HEK293 (cell line): Measurements from ENCODE around the gene GID8.

Experiments used
- BCL11A ChIP-seq: fragments of 450-650 bp; formaldehyde crosslinking; IDR thresholded peaks from 2 replicates; pipeline ENCODE4 v1.5.1; 2016; ENCODE audit warnings: low read depth, missing biosample characterization, missing genetic modification characterization
- FEZF1 ChIP-seq: fragments of 450-650 bp; formaldehyde crosslinking; IDR thresholded peaks from 2 replicates; pipeline ENCODE4 v1.5.1; 2016; ENCODE audit warnings: missing biosample characterization, missing genetic modification characterization
- ZBTB20 ChIP-seq: fragments of 450-650 bp; formaldehyde crosslinking; IDR thresholded peaks from 2 replicates; pipeline ENCODE4 v1.5.1; 2016; ENCODE audit warnings: missing biosample characterization, missing genetic modification characterization
- ZBTB7A ChIP-seq: fragments of 450-650 bp; formaldehyde crosslinking; IDR thresholded peaks from 2 replicates; pipeline ENCODE4 v1.5.1; 2016; ENCODE audit warnings: low read depth, missing biosample characterization, missing genetic modification characterization
- ZNF202 ChIP-seq: fragments of 450-650 bp; formaldehyde crosslinking; IDR thresholded peaks from 2 replicates; pipeline ENCODE4 v1.5.1; 2016; ENCODE audit warnings: missing biosample characterization, missing genetic modification characterization, borderline replicate concordance
- ZNF214 ChIP-seq: fragments of 450-650 bp; formaldehyde crosslinking; IDR thresholded peaks from 2 replicates; pipeline ENCODE4 v1.5.1; 2017; ENCODE audit warnings: missing biosample characterization, mild to moderate bottlenecking, missing genetic modification characterization, borderline replicate concordance
- ZNF24 ChIP-seq: fragments of 450-650 bp; formaldehyde crosslinking; IDR thresholded peaks from 2 replicates; pipeline ENCODE4 v1.5.1; 2016; ENCODE audit warnings: missing biosample characterization, missing genetic modification characterization
- ZNF426 ChIP-seq: fragments of 450-650 bp; formaldehyde crosslinking; IDR thresholded peaks from 2 replicates; pipeline ENCODE4 v1.5.1; 2017; ENCODE audit warnings: missing biosample characterization, missing genetic modification characterization, mild to moderate bottlenecking, inconsistent platforms, moderate library complexity
- ZNF623 ChIP-seq: fragments of 450-650 bp; formaldehyde crosslinking; IDR thresholded peaks from 2 replicates; pipeline ENCODE4 v1.5.1; 2016; ENCODE audit warnings: missing biosample characterization, missing genetic modification characterization
- ZNF624 ChIP-seq: fragments of 450-650 bp; formaldehyde crosslinking; IDR thresholded peaks from 2 replicates; pipeline ENCODE4 v1.5.1; 2017; ENCODE audit warnings: missing biosample characterization, missing genetic modification characterization
- ZNF664 ChIP-seq: fragments of 450-650 bp; formaldehyde crosslinking; IDR thresholded peaks from 2 replicates; pipeline ENCODE4 v1.5.1; 2016; ENCODE audit warnings: missing biosample characterization, missing genetic modification characterization
- TF ChIP-seq, protein P1 (sequence below): fragments of 450-650 bp; formaldehyde crosslinking; IDR thresholded peaks from 2 replicates; pipeline ENCODE4 v1.5.1; 2017; ENCODE audit warnings: missing biosample characterization, missing genetic modification characterization
- TF ChIP-seq, protein P2 (sequence below): fragments of 450-650 bp; formaldehyde crosslinking; IDR thresholded peaks from 2 replicates; pipeline ENCODE4 v1.5.1; 2016; ENCODE audit warnings: missing biosample characterization, missing genetic modification characterization
- TF ChIP-seq, protein P3 (sequence below): fragments of 450-650 bp; formaldehyde crosslinking; IDR thresholded peaks from 2 replicates; pipeline ENCODE4 v1.5.1; 2016; ENCODE audit warnings: missing biosample characterization, missing genetic modification characterization
- TF ChIP-seq, protein P4 (sequence below): fragments of 450-650 bp; formaldehyde crosslinking; IDR thresholded peaks from 2 replicates; pipeline ENCODE4 v1.5.1; 2016; ENCODE audit warnings: missing biosample characterization, missing genetic modification characterization, borderline replicate concordance
- TF ChIP-seq, protein P5 (sequence below): fragments of 450-650 bp; formaldehyde crosslinking; IDR thresholded peaks from 2 replicates; pipeline ENCODE4; 2016; ENCODE audit warnings: missing biosample characterization, missing genetic modification characterization

Gene GID8

DNA sequence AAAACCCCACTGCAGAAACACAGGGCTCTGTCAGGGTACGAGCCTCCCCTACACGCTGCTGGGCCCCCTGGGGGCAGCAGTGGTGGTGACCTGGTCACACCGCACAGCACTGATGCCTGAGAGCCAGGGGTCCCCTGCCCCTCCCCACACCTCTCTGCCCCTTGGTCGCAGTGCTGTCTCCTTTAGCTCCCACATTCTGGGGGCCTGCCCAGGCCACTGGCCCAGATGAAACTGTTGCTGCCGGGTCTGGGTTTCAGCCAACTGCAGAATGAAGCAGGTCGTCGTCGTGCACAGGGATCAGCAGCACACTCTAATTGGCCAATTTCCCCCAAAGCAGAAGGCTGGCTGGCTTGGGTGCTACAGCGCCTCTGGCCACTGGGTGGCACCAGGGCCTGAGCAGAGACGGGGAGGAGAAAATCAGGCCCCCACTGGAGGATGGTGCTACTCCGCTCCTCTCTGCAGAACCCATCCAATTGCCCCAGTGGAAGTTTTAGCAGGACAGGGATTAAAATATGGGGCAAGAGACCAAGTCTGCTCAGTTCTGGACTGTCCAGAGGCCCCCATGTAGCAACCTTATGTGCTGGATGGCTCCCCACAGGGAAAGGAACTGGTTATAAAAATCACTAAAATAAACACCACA is 37.8 kb upstream of the GID8 start (continued):
- TF ChIP-seq, protein P1, sequence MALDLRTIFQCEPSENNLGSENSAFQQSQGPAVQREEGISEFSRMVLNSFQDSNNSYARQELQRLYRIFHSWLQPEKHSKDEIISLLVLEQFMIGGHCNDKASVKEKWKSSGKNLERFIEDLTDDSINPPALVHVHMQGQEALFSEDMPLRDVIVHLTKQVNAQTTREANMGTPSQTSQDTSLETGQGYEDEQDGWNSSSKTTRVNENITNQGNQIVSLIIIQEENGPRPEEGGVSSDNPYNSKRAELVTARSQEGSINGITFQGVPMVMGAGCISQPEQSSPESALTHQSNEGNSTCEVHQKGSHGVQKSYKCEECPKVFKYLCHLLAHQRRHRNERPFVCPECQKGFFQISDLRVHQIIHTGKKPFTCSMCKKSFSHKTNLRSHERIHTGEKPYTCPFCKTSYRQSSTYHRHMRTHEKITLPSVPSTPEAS (tag by site-specific recombination): no peak
- TF ChIP-seq FEZF1 (tag by site-specific recombination): no peak
- TF ChIP-seq BCL11A (tag by site-specific recombination): no peak
- no peak for TF ChIP-seq ZBTB7A (tag by site-specific recombination)
- TF ChIP-seq ZNF623 (tag by site-specific recombination): no peak
- no peak for TF ChIP-seq ZNF24 (tag by site-specific recombination)
- TF ChIP-seq, protein P2, sequence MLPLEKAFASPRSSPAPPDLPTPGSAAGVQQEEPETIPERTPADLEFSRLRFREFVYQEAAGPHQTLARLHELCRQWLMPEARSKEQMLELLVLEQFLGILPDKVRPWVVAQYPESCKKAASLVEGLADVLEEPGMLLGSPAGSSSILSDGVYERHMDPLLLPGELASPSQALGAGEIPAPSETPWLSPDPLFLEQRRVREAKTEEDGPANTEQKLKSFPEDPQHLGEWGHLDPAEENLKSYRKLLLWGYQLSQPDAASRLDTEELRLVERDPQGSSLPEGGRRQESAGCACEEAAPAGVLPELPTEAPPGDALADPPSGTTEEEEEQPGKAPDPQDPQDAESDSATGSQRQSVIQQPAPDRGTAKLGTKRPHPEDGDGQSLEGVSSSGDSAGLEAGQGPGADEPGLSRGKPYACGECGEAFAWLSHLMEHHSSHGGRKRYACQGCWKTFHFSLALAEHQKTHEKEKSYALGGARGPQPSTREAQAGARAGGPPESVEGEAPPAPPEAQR: no peak
- no peak for TF ChIP-seq ZNF426 (tag by site-specific recombination)
- TF ChIP-seq ZNF202 (tag by site-specific recombination): no peak
- TF ChIP-seq, protein P3, sequence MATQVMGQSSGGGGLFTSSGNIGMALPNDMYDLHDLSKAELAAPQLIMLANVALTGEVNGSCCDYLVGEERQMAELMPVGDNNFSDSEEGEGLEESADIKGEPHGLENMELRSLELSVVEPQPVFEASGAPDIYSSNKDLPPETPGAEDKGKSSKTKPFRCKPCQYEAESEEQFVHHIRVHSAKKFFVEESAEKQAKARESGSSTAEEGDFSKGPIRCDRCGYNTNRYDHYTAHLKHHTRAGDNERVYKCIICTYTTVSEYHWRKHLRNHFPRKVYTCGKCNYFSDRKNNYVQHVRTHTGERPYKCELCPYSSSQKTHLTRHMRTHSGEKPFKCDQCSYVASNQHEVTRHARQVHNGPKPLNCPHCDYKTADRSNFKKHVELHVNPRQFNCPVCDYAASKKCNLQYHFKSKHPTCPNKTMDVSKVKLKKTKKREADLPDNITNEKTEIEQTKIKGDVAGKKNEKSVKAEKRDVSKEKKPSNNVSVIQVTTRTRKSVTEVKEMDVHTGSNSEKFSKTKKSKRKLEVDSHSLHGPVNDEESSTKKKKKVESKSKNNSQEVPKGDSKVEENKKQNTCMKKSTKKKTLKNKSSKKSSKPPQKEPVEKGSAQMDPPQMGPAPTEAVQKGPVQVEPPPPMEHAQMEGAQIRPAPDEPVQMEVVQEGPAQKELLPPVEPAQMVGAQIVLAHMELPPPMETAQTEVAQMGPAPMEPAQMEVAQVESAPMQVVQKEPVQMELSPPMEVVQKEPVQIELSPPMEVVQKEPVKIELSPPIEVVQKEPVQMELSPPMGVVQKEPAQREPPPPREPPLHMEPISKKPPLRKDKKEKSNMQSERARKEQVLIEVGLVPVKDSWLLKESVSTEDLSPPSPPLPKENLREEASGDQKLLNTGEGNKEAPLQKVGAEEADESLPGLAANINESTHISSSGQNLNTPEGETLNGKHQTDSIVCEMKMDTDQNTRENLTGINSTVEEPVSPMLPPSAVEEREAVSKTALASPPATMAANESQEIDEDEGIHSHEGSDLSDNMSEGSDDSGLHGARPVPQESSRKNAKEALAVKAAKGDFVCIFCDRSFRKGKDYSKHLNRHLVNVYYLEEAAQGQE (tag by site-specific recombination): no peak
- TF ChIP-seq, protein P4, sequence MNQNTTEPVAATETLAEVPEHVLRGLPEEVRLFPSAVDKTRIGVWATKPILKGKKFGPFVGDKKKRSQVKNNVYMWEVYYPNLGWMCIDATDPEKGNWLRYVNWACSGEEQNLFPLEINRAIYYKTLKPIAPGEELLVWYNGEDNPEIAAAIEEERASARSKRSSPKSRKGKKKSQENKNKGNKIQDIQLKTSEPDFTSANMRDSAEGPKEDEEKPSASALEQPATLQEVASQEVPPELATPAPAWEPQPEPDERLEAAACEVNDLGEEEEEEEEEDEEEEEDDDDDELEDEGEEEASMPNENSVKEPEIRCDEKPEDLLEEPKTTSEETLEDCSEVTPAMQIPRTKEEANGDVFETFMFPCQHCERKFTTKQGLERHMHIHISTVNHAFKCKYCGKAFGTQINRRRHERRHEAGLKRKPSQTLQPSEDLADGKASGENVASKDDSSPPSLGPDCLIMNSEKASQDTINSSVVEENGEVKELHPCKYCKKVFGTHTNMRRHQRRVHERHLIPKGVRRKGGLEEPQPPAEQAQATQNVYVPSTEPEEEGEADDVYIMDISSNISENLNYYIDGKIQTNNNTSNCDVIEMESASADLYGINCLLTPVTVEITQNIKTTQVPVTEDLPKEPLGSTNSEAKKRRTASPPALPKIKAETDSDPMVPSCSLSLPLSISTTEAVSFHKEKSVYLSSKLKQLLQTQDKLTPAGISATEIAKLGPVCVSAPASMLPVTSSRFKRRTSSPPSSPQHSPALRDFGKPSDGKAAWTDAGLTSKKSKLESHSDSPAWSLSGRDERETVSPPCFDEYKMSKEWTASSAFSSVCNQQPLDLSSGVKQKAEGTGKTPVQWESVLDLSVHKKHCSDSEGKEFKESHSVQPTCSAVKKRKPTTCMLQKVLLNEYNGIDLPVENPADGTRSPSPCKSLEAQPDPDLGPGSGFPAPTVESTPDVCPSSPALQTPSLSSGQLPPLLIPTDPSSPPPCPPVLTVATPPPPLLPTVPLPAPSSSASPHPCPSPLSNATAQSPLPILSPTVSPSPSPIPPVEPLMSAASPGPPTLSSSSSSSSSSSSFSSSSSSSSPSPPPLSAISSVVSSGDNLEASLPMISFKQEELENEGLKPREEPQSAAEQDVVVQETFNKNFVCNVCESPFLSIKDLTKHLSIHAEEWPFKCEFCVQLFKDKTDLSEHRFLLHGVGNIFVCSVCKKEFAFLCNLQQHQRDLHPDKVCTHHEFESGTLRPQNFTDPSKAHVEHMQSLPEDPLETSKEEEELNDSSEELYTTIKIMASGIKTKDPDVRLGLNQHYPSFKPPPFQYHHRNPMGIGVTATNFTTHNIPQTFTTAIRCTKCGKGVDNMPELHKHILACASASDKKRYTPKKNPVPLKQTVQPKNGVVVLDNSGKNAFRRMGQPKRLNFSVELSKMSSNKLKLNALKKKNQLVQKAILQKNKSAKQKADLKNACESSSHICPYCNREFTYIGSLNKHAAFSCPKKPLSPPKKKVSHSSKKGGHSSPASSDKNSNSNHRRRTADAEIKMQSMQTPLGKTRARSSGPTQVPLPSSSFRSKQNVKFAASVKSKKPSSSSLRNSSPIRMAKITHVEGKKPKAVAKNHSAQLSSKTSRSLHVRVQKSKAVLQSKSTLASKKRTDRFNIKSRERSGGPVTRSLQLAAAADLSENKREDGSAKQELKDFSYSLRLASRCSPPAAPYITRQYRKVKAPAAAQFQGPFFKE (tag by site-specific recombination): no peak
- TF ChIP-seq ZNF664 (tag by site-specific recombination): no peak
- TF ChIP-seq ZBTB20 (tag by site-specific recombination): no peak
- TF ChIP-seq, protein P5, sequence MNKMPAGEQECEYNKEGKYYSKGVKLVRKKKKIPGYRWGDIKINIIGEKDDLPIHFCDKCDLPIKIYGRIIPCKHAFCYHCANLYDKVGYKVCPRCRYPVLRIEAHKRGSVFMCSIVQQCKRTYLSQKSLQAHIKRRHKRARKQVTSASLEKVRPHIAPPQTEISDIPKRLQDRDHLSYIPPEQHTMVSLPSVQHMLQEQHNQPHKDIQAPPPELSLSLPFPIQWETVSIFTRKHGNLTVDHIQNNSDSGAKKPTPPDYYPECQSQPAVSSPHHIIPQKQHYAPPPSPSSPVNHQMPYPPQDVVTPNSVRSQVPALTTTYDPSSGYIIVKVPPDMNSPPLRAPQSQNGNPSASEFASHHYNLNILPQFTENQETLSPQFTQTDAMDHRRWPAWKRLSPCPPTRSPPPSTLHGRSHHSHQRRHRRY: no peak
- TF ChIP-seq ZNF624 (tag by site-specific recombination): no peak
- TF ChIP-seq ZNF214: no peak
